Measurements from ENCODE around the gene MEMO1.

The MEMO1 gene

DNA sequence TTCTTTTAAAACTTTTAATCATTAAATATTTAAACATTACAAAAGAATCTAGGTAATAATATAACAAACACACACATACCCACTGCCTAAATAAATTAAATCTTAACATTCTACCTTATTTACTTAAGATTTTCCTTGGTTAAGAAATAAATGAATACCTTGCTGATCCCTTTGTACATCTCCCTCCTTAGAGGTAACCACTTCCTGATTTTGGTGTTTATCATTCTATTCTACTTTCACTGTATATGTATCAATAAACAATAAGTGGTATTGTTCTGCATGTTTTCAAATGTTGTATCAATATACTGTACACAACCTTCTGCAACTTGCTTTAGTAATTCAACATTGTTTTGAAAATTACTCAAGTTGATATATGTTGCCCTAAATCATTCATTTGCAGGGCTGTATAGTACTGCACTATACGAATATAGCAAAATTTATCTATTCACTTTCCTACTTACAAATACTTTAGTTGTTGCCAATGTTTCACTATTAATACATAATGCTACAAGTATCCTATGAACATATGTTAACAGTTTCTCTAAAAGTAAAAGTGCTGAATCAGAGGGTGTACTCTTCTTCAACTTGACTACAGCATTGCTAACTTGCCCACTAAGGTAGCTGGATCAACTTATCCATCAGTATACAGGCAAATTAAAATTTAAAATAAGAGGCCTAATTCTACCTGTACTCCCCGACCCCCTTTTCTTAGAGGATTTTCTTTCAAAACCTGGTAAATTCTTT lies 65.8 kb downstream of the MEMO1 start:
- DNase-seq: no peak
- Histone ChIP-seq H3K4ac (ENCODE audit: low read depth, low read length) (no peak overlapping the region), H3K18ac (ENCODE audit: low read length) (no peak overlapping the region), H2BK5ac (ENCODE audit: low read depth, low read length, poor library complexity) (no peak overlapping the region), H3K23ac (ENCODE audit: low read length) (no peak overlapping the region), H3K9ac (ENCODE audit: low read length) (no peak overlapping the region), H3K4me2 (ENCODE audit: low read length) (no peak overlapping the region), H2AK5ac (ENCODE audit: low read length) (no peak overlapping the region), H2BK120ac (ENCODE audit: insufficient read depth, low read length, poor library complexity) (no peak overlapping the region), H3K79me2 (ENCODE audit: control insufficient read depth, insufficient read depth, low read length, poor library complexity) (no peaks in the 10 kb centered on the region), H3K4me1 (ENCODE audit: control insufficient read depth in 1 of 2, insufficient read depth in 2 of 2, low read length in 2 of 2) (peaks cover 0 to 2% of the 10 kb centered on the region in 2 experiments), H3K79me1 (ENCODE audit: low read length) (no peaks in the 10 kb centered on the region), H3K4me3 (ENCODE audit: low read depth, low read length) (no peak overlapping the region), H3K36me3 (ENCODE audit: control insufficient read depth in 1 of 2, insufficient read depth in 2 of 2, low read length in 2 of 2) (peaks cover 5 to 7% of the 10 kb centered on the region in 2 experiments), H3K27ac (ENCODE audit: low read depth, low read length) (no peak overlapping the region), H3K27me3 (ENCODE audit: insufficient read depth, low read length) (no peaks in the 10 kb centered on the region), H2BK12ac (ENCODE audit: low read length) (no peak overlapping the region), H4K8ac (ENCODE audit: low read depth, low read length) (no peak overlapping the region), H3K14ac (ENCODE audit: low read length) (no peak overlapping the region), H4K12ac (ENCODE audit: low read depth, low read length) (no peak overlapping the region), H2AFZ (ENCODE audit: insufficient read depth, low read length, poor library complexity) (no peak overlapping the region), H3K9me3 (ENCODE audit: insufficient read depth, low read depth, low read length) (no peaks in the 10 kb centered on the region), H4K91ac (ENCODE audit: low read depth, low read length) (no peak overlapping the region)
- WGBS (ENCODE audit: extremely low coverage, insufficient coverage, insufficient read length): no CpG with 5 or more reads among the region's 2 CpGs

DNA sequence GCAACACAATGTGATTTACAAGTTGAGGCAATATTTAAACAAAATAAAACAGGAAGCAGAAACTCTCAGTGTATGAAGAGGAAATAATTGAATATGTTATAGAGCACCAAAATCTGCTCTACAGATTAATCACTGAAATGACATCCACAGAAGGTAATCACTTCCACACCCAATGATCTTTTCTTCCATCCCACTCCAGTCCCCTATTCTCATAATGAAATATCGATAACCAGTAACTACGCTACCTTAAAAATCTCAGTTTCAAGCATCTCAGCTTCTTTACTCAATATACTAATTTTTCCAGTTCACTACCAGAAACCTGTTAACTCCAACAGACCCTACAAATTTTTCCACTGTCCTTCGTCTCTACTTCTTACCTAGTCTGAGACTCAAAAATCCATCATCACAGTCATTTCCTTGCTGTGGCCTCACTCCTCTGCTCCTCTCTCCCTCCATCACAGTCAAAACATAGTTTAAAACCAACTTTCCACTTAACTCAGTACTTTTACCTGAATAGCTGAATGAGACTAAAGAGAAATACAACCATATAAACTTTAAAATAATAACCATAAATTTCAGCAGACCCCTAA lies 67.1 kb downstream of the MEMO1 start:
- no CpG with 5 or more reads among the region's 3 CpGs for WGBS (ENCODE audit: extremely low coverage, insufficient coverage, insufficient read length)

DNA sequence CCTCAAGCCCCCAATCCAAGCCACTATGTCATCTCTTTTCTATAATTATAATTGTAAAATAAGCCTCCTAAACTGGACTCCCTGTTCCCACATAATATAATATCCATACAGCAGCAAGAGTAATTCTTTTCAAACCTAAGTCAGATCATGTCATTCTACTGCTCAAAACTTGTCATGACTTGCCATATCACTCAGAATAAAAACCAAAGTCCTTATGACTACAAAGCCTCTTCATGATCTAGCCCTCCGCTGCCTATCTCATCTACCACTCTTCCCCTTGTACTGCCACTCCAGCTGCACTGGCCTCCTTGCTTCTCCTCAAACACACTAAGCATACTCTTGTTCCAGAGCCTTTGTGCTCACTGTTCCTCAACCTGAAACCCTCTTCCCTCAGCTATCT lies 69.9 kb downstream of the MEMO1 start:
- Histone ChIP-seq H2AK5ac (ENCODE audit: low read length) (no peak overlapping the region), H3K4me1 (ENCODE audit: control insufficient read depth in 1 of 2, insufficient read depth in 2 of 2, low read length in 2 of 2) (no peaks in the 10 kb centered on the region), H3K4me2 (ENCODE audit: low read length) (no peak overlapping the region), H3K14ac (ENCODE audit: low read length) (no peak overlapping the region), H2AFZ (ENCODE audit: insufficient read depth, low read length, poor library complexity) (no peak overlapping the region), H3K9me3 (ENCODE audit: insufficient read depth, low read depth, low read length) (no peaks in the 10 kb centered on the region), H3K27ac (ENCODE audit: low read depth, low read length) (no peak overlapping the region), H3K27me3 (ENCODE audit: insufficient read depth, low read length) (no peaks in the 10 kb centered on the region), H2BK5ac (ENCODE audit: low read depth, low read length, poor library complexity) (no peak overlapping the region), H3K18ac (ENCODE audit: low read length) (no peak overlapping the region), H3K9ac (ENCODE audit: low read length) (no peak overlapping the region), H3K4ac (ENCODE audit: low read depth, low read length) (no peak overlapping the region), H4K12ac (ENCODE audit: low read depth, low read length) (no peak overlapping the region), H3K36me3 (ENCODE audit: control insufficient read depth in 1 of 2, insufficient read depth in 2 of 2, low read length in 2 of 2) (peaks cover 7% of the 10 kb centered on the region in 2 experiments), H2BK12ac (ENCODE audit: low read length) (no peak overlapping the region), H4K8ac (ENCODE audit: low read depth, low read length) (no peak overlapping the region), H4K91ac (ENCODE audit: low read depth, low read length) (no peak overlapping the region), H2BK120ac (ENCODE audit: insufficient read depth, low read length, poor library complexity) (no peak overlapping the region), H3K79me2 (ENCODE audit: control insufficient read depth, insufficient read depth, low read length, poor library complexity) (no peaks in the 10 kb centered on the region), H3K23ac (ENCODE audit: low read length) (peak overlapping the region; percentile 38), H3K79me1 (ENCODE audit: low read length) (no peaks in the 10 kb centered on the region), H3K4me3 (ENCODE audit: low read depth, low read length) (no peak overlapping the region)
- no peak for DNase-seq
- WGBS (ENCODE audit: extremely low coverage, insufficient coverage, insufficient read length): no CpG with 5 or more reads among the region's 1 CpG

More for the DNA sequence above, 67.1 kb downstream of the MEMO1 start:
- Histone ChIP-seq H3K36me3 (ENCODE audit: control insufficient read depth in 1 of 2, insufficient read depth in 2 of 2, low read length in 2 of 2) (peaks cover 7% of the 10 kb centered on the region in 2 experiments), H3K23ac (ENCODE audit: low read length) (no peak overlapping the region), H3K27ac (ENCODE audit: low read depth, low read length) (no peak overlapping the region), H3K4me1 (ENCODE audit: control insufficient read depth in 1 of 2, insufficient read depth in 2 of 2, low read length in 2 of 2) (peaks cover 0 to 2% of the 10 kb centered on the region in 2 experiments), H3K9ac (ENCODE audit: low read length) (no peak overlapping the region), H2BK12ac (ENCODE audit: low read length) (no peak overlapping the region), H3K18ac (ENCODE audit: low read length) (no peak overlapping the region), H3K79me2 (ENCODE audit: control insufficient read depth, insufficient read depth, low read length, poor library complexity) (no peaks in the 10 kb centered on the region), H4K12ac (ENCODE audit: low read depth, low read length) (no peak overlapping the region), H3K9me3 (ENCODE audit: insufficient read depth, low read depth, low read length) (no peaks in the 10 kb centered on the region), H4K91ac (ENCODE audit: low read depth, low read length) (no peak overlapping the region), H2AK5ac (ENCODE audit: low read length) (no peak overlapping the region), H3K4me2 (ENCODE audit: low read length) (no peak overlapping the region), H2AFZ (ENCODE audit: insufficient read depth, low read length, poor library complexity) (no peak overlapping the region), H3K4ac (ENCODE audit: low read depth, low read length) (no peak overlapping the region), H3K27me3 (ENCODE audit: insufficient read depth, low read length) (no peaks in the 10 kb centered on the region), H2BK5ac (ENCODE audit: low read depth, low read length, poor library complexity) (no peak overlapping the region), H2BK120ac (ENCODE audit: insufficient read depth, low read length, poor library complexity) (no peak overlapping the region), H3K4me3 (ENCODE audit: low read depth, low read length) (no peak overlapping the region), H3K79me1 (ENCODE audit: low read length) (no peaks in the 10 kb centered on the region), H3K14ac (ENCODE audit: low read length) (no peak overlapping the region), H4K8ac (ENCODE audit: low read depth, low read length) (no peak overlapping the region)
- DNase-seq: no peak

DNA sequence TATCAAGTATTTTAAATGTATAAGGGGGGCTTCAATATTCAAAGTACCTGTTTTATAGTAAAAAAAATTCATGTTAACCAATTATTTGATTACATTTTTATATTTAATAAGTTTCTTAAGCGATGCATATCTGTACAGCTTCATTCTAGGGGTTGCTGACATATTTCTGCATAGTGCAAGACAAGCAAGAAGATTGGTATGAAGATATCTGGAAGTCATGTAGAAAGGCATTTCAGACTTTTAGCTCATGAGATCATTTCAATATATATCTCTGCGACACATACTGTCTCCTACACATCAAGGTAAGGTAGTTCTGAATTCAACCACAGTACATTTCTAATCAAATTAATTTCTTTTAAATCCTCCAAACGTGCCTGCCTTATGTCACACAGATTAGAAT lies 73.1 kb downstream of the MEMO1 start:
- Histone ChIP-seq H2BK120ac (ENCODE audit: insufficient read depth, low read length, poor library complexity) (no peak overlapping the region), H3K79me1 (ENCODE audit: low read length) (no peaks in the 10 kb centered on the region), H2BK12ac (ENCODE audit: low read length) (no peak overlapping the region), H2BK5ac (ENCODE audit: low read depth, low read length, poor library complexity) (no peak overlapping the region), H3K4me2 (ENCODE audit: low read length) (no peak overlapping the region), H3K4ac (ENCODE audit: low read depth, low read length) (no peak overlapping the region), H4K12ac (ENCODE audit: low read depth, low read length) (no peak overlapping the region), H3K36me3 (ENCODE audit: control insufficient read depth in 1 of 2, insufficient read depth in 2 of 2, low read length in 2 of 2) (peaks cover 4 to 7% of the 10 kb centered on the region in 2 experiments), H4K8ac (ENCODE audit: low read depth, low read length) (no peak overlapping the region), H3K14ac (ENCODE audit: low read length) (no peak overlapping the region), H2AFZ (ENCODE audit: insufficient read depth, low read length, poor library complexity) (no peak overlapping the region), H3K18ac (ENCODE audit: low read length) (no peak overlapping the region), H4K91ac (ENCODE audit: low read depth, low read length) (no peak overlapping the region), H3K9ac (ENCODE audit: low read length) (no peak overlapping the region), H3K4me3 (ENCODE audit: low read depth, low read length) (no peak overlapping the region), H3K79me2 (ENCODE audit: control insufficient read depth, insufficient read depth, low read length, poor library complexity) (no peaks in the 10 kb centered on the region), H3K27ac (ENCODE audit: low read depth, low read length) (no peak overlapping the region), H2AK5ac (ENCODE audit: low read length) (no peak overlapping the region), H3K23ac (ENCODE audit: low read length) (no peak overlapping the region), H3K27me3 (ENCODE audit: insufficient read depth, low read length) (no peaks in the 10 kb centered on the region), H3K4me1 (ENCODE audit: control insufficient read depth in 1 of 2, insufficient read depth in 2 of 2, low read length in 2 of 2) (no peaks in the 10 kb centered on the region), H3K9me3 (ENCODE audit: insufficient read depth, low read depth, low read length) (no peaks in the 10 kb centered on the region)
- WGBS (ENCODE audit: extremely low coverage, insufficient coverage, insufficient read length): no CpG with 5 or more reads among the region's 3 CpGs
- peak in 1 of 2 donors; percentile 82 for DNase-seq

Data from trophoblast cell (in vitro differentiated cells and primary cell).